Measurements from ENCODE around the gene ZNF658.
"Not testable (repeated sequence)": the region's sequence is repeated elsewhere in the genome, so short reads cannot be mapped to it uniquely, and the experiment has no call there.

- TF ChIP-seq CTCF (conservative IDR thresholded peaks at IDR 0.05; ENCODE audit: low read depth, low read length); EZH2 (IDR thresholded peaks at IDR 0.05; ENCODE audit: borderline replicate concordance, low read depth, low read length, poor library complexity, severe bottlenecking): not testable (repeated sequence)
Measured at GRCh38 chr9:66937662-66938061, 37.1 kb downstream of the ZNF658 start.
